Hepatocyte (in vitro differentiated cells): ENCODE data around the gene PTX4. TPM values are rescaled to one million over a fixed set of nuclear protein-coding genes. Genes with fewer than 3 reads are reported as not detected.

Experiments
- DNase-seq: peaks from one replicate; pipeline ENCODE4 v3.0.0-alpha.2; 2016; ENCODE audit warnings: low spot score
- H2AFZ ChIP-seq: fragments of 200-600 bp; sonication (generic); 2 replicates; pipeline ENCODE4 v1.6.0; 2016; ENCODE audit warnings: antibody characterized with exemption, mild to moderate bottlenecking
- H3K27ac ChIP-seq: fragments of 200-600 bp; sonication (generic); 2 replicates; pipeline ENCODE4 v1.5.1; 2016; ENCODE audit warnings: mild to moderate bottlenecking
- H3K27me3 ChIP-seq: fragments of 200-600 bp; sonication (generic); 2 replicates; pipeline ENCODE4 v1.6.1; 2016
- H3K36me3 ChIP-seq: fragments of 200-600 bp; sonication (generic); replicated peaks from 2 replicates; pipeline ENCODE4 v1.5.1; 2016; ENCODE audit warnings: low read depth; ENCODE audit not compliant: insufficient read depth
- H3K4me1 ChIP-seq: fragments of 200-600 bp; sonication (generic); 2 replicates; pipeline ENCODE4 v1.5.1; 2016; ENCODE audit warnings: mild to moderate bottlenecking, moderate library complexity; ENCODE audit not compliant: insufficient read depth
- H3K4me2 ChIP-seq: fragments of 200-600 bp; sonication (generic); 2 replicates; pipeline ENCODE4 v1.6.0; 2016
- H3K4me3 ChIP-seq: fragments of 200-600 bp; sonication (generic); 2 replicates; pipeline ENCODE4 v1.5.1; 2016; ENCODE audit warnings: mild to moderate bottlenecking
- H3K79me2 ChIP-seq: fragments of 200-600 bp; sonication (generic); 2 replicates; pipeline ENCODE4 v1.6.0; 2017; ENCODE audit warnings: mild to moderate bottlenecking
- H3K9me2 ChIP-seq: fragments of 200-600 bp; sonication (generic); replicated peaks from 2 replicates; pipeline ENCODE4 v1.6.0; 2017; ENCODE audit warnings: mild to moderate bottlenecking; ENCODE audit not compliant: insufficient read depth
- H3K9me3 ChIP-seq: fragments of 200-600 bp; sonication (generic); 2 replicates; pipeline ENCODE4 v1.5.1; 2016; ENCODE audit warnings: low read depth, mild to moderate bottlenecking
- H4K20me1 ChIP-seq: fragments of 200-600 bp; sonication (generic); 2 replicates; pipeline ENCODE4 v1.6.0; 2016; ENCODE audit warnings: mild to moderate bottlenecking; ENCODE audit not compliant: insufficient read depth, poor library complexity, severe bottlenecking
- CTCF ChIP-seq: fragments of 200-600 bp; sonication (generic); IDR thresholded peaks from 2 replicates; pipeline ENCODE4 v1.5.1; 2016; ENCODE audit warnings: antibody characterized with exemption, mild to moderate bottlenecking; ENCODE audit not compliant: poor library complexity
- EZH2 ChIP-seq: fragments of 200-600 bp; sonication (generic); IDR thresholded peaks from 2 replicates; pipeline ENCODE4 v1.6.1; 2016; ENCODE audit warnings: antibody characterized with exemption, mild to moderate bottlenecking, borderline replicate concordance
- EZH2phosphoT487 ChIP-seq: fragments of 200-600 bp; sonication (generic); IDR thresholded peaks from one replicate; pipeline ENCODE4 v1.6.1; 2018; ENCODE audit warnings: antibody characterized with exemption, mild to moderate bottlenecking, low read depth, moderate library complexity; ENCODE audit not compliant: unreplicated experiment, severe bottlenecking
- WGBS: methylation state at CpG from one replicate; pipeline ENCODE4 v1.1.6; 2016; ENCODE audit warnings: low lambda C conversion rate; ENCODE audit errors: missing lambda C conversion rate; 5-methylcytosine and 5-hydroxymethylcytosine counted together
- polyA plus RNA-seq: library from polyadenylated mRNA; unstranded; fragments of >200 nt; fragmentation: Nextera tagmentation; extraction: Ambion mirVana; gene quantifications from 2 replicates; pipeline ENCODE4 v1.2.1, GENCODE V29; 2016
- total RNA-seq: library from RNA; depleted of rRNA; stranded (reverse); fragments of >200 nt; gene quantifications from 2 replicates; pipeline ENCODE4 v1.2.3, GENCODE V29; 2014

Gene PTX4
- total and polyA plus RNA-seq, 2 experiments from 2014 or later: not detected

- DNase-seq: no peak
- TF ChIP-seq EZH2phosphoT487: no peak
- no peak for TF ChIP-seq EZH2
- no peak for TF ChIP-seq CTCF
- no peak overlapping the region for H3K4me2 ChIP-seq
- H3K36me3 ChIP-seq: no peaks in the 10 kb centered on the region
- peaks cover 17% of the 10 kb centered on the region for H3K79me2 ChIP-seq
- H3K9me2 ChIP-seq: no peaks in the 10 kb centered on the region
- no peaks in the 10 kb centered on the region for H3K27me3 ChIP-seq
- peaks cover 13% of the 10 kb centered on the region for H3K4me1 ChIP-seq
- WGBS: 98% methylated on average over 23 of the region's 25 CpGs
- H2AFZ ChIP-seq: no peak overlapping the region
- H4K20me1 ChIP-seq: no peaks in the 10 kb centered on the region
- H3K4me3 ChIP-seq: no peak overlapping the region
- no peak overlapping the region for H3K27ac ChIP-seq
- H3K9me3 ChIP-seq: no peaks in the 10 kb centered on the region
Observed at GRCh38 chr16:1495889-1496262, 7.1 kb upstream of the PTX4 start.

GRCh38 chr16:1495211-1495888, 6.6 kb upstream of the PTX4 start:
- Histone ChIP-seq H3K27me3 (no peaks in the 10 kb centered on the region), H2AFZ (no peak overlapping the region), H4K20me1 (no peaks in the 10 kb centered on the region), H3K4me2 (no peak overlapping the region), H3K79me2 (peaks cover 17% of the 10 kb centered on the region), H3K4me1 (peaks cover 13% of the 10 kb centered on the region), H3K27ac (no peak overlapping the region), H3K36me3 (no peaks in the 10 kb centered on the region), H3K9me3 (no peaks in the 10 kb centered on the region), H3K9me2 (no peaks in the 10 kb centered on the region), H3K4me3 (no peak overlapping the region)
- 97% methylated on average over 37 of the region's 39 CpGs for WGBS
- TF ChIP-seq CTCF: no peak
- TF ChIP-seq EZH2phosphoT487: no peak
- no peak for TF ChIP-seq EZH2
- DNase-seq: no peak

- Histone ChIP-seq H3K36me3 (no peaks in the 10 kb centered on the region), H3K9me2 (no peaks in the 10 kb centered on the region), H3K4me1 (peaks cover 13% of the 10 kb centered on the region), H3K4me3 (no peak overlapping the region), H3K27ac (no peak overlapping the region), H3K9me3 (no peaks in the 10 kb centered on the region), H3K4me2 (peak overlapping the region; percentile 88), H2AFZ (no peak overlapping the region), H3K27me3 (no peaks in the 10 kb centered on the region), H3K79me2 (peaks cover 17% of the 10 kb centered on the region), H4K20me1 (no peaks in the 10 kb centered on the region)
- 88% methylated on average over 13 of the region's 13 CpGs for WGBS
- no peak for DNase-seq
- TF ChIP-seq EZH2: no peak
- no peak for TF ChIP-seq EZH2phosphoT487
- no peak for TF ChIP-seq CTCF
Observed at GRCh38 chr16:1494711-1495110, 6.0 kb upstream of the PTX4 start.
